Panc1 (cell line): ENCODE data around the gene DEFB132. TPM values are rescaled to one million over a fixed set of nuclear protein-coding genes. Genes with fewer than 3 reads are reported as not detected.

ENCODE experiments used
- ATAC-seq: fragments of 200-7000 bp; cut with Tn5 transposase; 2 replicates; pipeline ENCODE4 v1.9.1; 2020; ENCODE audit warnings: mild to moderate bottlenecking, moderate library complexity
- BruUV-seq: library from RNA; stranded (reverse); fragments of 400-500 nt; replicated peaks from 2 replicates; lab custom pipeline; 2021; lab: Mats Ljungman, UMichigan
- CTCF ChIA-PET: fragments of 300-600 bp; sonication (Branson Sonifier 250); formaldehyde crosslinking; loops from one replicate; lab custom pipeline; 2022; ENCODE audit warnings: antibody characterized with exemption; lab: Charles Lee
- POLR2A ChIA-PET: fragments of 300-600 bp; sonication (Branson Sonifier 250); formaldehyde crosslinking; loops from one replicate; lab custom pipeline; 2022; ENCODE audit warnings: antibody characterized with exemption; lab: Charles Lee
- DNase-seq: peaks from one replicate; pipeline ENCODE4 v3.0.0-alpha.2; 2010; ENCODE audit warnings: low read depth, low spot score
- H3K27ac ChIP-seq: 2 replicates; pipeline ENCODE4 v1.5.1; 2011; ENCODE audit warnings: mild to moderate bottlenecking, low read length, inconsistent platforms
- H3K27me3 ChIP-seq: fragments of 200-500 bp; sonication (Bioruptor generic); 2 replicates; pipeline ENCODE4 v1.6.0; 2014; ENCODE audit warnings: low read length, inconsistent platforms; ENCODE audit not compliant: control insufficient read depth, insufficient read depth
- H3K36me3 ChIP-seq: fragments of 200-500 bp; sonication (Bioruptor generic); 2 replicates; pipeline ENCODE4 v1.5.1; 2014; ENCODE audit warnings: inconsistent platforms, mild to moderate bottlenecking, low read length, moderate library complexity; ENCODE audit not compliant: control insufficient read depth, insufficient read depth
- H3K4me1 ChIP-seq: 2 replicates; pipeline ENCODE4 v1.5.1; 2011; ENCODE audit warnings: inconsistent platforms, mild to moderate bottlenecking, low read length, moderate library complexity; ENCODE audit not compliant: control insufficient read depth, insufficient read depth
- H3K4me3 ChIP-seq, 2 experiments: 2 replicates each; pipeline ENCODE4 v1.5.1; 2011 to 2012; ENCODE audit warnings: low read depth in 2 of 2, low read length in 2 of 2, mild to moderate bottlenecking in 2 of 2, inconsistent platforms in 1 of 2, moderate library complexity in 1 of 2
- H3K9me3 ChIP-seq: fragments of 200-500 bp; sonication (Bioruptor generic); 2 replicates; pipeline ENCODE4 v1.5.1; 2014; ENCODE audit warnings: low read depth, mild to moderate bottlenecking, inconsistent platforms, low read length, moderate library complexity; ENCODE audit not compliant: control insufficient read depth, insufficient read depth
- POLR2AphosphoS5 ChIP-seq: IDR thresholded peaks from 2 replicates; pipeline ENCODE4 v1.6.1; 2012; ENCODE audit warnings: mild to moderate bottlenecking, low read depth, low read length, moderate library complexity
- SIN3A ChIP-seq: IDR thresholded peaks from 2 replicates; pipeline ENCODE4 v1.6.1; 2012; ENCODE audit warnings: low read depth, mild to moderate bottlenecking, low read length, moderate library complexity, borderline replicate concordance; ENCODE audit not compliant: insufficient read depth
- TCF7L2 ChIP-seq: IDR thresholded peaks from 2 replicates; pipeline ENCODE4 v1.6.1; 2011; ENCODE audit warnings: mild to moderate bottlenecking, low read depth, low read length, inconsistent platforms
- in situ Hi-C: cut with HindIII; loops from 2 replicates; pipeline ENCODE4 v1.10.0; 2016; ENCODE audit warnings: low sequenced_read_pairs, low pct_unique_long_range_greater_than_20kb
- intact Hi-C: fragments of 100-400 bp; cut with micrococcal nuclease; formaldehyde crosslinking; loops from one replicate; pipeline ENCODE4 v1.10.0; 2022; ENCODE audit not compliant: unreplicated experiment
- total RNA-seq: library from RNA; stranded (reverse); gene quantifications from one replicate; pipeline ENCODE4 v1.2.1, GENCODE V29; 2021; ENCODE audit not compliant: unreplicated experiment
- TF ChIP-seq, protein P1 (sequence below): fragments of 450-650 bp; IDR thresholded peaks from 2 replicates; pipeline ENCODE4 v1.5.1; 2017; ENCODE audit warnings: mild to moderate bottlenecking
- TF ChIP-seq, protein P2 (sequence below), 2 experiments: IDR thresholded peaks; 2 replicates each; pipeline ENCODE4 v1.6.1; 2011 to 2012; ENCODE audit warnings: low read depth in 2 of 2, control low read depth in 1 of 2, low read length in 1 of 2, mild to moderate bottlenecking in 1 of 2, moderate library complexity in 1 of 2; ENCODE audit not compliant: insufficient read depth in 1 of 2

DEFB132 gene
- total RNA-seq, 1 experiment from 2014 or later, result 0.10 TPM

DNA sequence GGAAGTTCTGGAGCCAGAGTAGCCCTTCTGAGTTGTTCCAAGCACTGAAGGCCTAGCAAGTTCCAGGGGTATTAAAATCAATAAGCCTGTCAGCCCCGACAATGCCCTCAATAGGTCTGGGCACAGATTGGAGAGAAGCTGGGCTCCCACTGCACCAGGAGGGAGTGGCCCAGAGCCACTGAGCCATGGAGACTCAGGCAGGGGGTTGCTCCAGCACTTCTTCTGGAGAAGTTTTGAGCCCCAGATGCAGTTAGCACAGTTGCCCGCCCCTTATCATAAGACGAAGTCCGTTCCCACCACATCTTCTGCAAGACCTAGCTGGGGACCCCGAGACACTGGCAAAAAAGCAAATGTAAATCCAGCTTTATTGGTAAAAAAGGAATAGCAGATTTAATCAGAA lies 13.0 kb downstream of the DEFB132 start:
- H3K36me3 ChIP-seq, result no peaks in the 10 kb centered on the region
- no peaks in the 10 kb centered on the region for H3K27me3 ChIP-seq
- POLR2A ChIA-PET, result no interaction called here
- H3K4me3 ChIP-seq, result no peak overlapping the region
- intact Hi-C loops, result no loop called here
- no peaks in the 10 kb centered on the region for H3K9me3 ChIP-seq
- ATAC-seq (no peak), DNase-seq (no peak)
- CTCF ChIA-PET, result no interaction called here
- in situ Hi-C loops, result no loop called here
- no peak overlapping the region for H3K27ac ChIP-seq
- H3K4me1 ChIP-seq, result no peaks in the 10 kb centered on the region
- TF ChIP-seq, protein P1, sequence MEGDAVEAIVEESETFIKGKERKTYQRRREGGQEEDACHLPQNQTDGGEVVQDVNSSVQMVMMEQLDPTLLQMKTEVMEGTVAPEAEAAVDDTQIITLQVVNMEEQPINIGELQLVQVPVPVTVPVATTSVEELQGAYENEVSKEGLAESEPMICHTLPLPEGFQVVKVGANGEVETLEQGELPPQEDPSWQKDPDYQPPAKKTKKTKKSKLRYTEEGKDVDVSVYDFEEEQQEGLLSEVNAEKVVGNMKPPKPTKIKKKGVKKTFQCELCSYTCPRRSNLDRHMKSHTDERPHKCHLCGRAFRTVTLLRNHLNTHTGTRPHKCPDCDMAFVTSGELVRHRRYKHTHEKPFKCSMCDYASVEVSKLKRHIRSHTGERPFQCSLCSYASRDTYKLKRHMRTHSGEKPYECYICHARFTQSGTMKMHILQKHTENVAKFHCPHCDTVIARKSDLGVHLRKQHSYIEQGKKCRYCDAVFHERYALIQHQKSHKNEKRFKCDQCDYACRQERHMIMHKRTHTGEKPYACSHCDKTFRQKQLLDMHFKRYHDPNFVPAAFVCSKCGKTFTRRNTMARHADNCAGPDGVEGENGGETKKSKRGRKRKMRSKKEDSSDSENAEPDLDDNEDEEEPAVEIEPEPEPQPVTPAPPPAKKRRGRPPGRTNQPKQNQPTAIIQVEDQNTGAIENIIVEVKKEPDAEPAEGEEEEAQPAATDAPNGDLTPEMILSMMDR, result no peak
- TF ChIP-seq, protein P2, sequence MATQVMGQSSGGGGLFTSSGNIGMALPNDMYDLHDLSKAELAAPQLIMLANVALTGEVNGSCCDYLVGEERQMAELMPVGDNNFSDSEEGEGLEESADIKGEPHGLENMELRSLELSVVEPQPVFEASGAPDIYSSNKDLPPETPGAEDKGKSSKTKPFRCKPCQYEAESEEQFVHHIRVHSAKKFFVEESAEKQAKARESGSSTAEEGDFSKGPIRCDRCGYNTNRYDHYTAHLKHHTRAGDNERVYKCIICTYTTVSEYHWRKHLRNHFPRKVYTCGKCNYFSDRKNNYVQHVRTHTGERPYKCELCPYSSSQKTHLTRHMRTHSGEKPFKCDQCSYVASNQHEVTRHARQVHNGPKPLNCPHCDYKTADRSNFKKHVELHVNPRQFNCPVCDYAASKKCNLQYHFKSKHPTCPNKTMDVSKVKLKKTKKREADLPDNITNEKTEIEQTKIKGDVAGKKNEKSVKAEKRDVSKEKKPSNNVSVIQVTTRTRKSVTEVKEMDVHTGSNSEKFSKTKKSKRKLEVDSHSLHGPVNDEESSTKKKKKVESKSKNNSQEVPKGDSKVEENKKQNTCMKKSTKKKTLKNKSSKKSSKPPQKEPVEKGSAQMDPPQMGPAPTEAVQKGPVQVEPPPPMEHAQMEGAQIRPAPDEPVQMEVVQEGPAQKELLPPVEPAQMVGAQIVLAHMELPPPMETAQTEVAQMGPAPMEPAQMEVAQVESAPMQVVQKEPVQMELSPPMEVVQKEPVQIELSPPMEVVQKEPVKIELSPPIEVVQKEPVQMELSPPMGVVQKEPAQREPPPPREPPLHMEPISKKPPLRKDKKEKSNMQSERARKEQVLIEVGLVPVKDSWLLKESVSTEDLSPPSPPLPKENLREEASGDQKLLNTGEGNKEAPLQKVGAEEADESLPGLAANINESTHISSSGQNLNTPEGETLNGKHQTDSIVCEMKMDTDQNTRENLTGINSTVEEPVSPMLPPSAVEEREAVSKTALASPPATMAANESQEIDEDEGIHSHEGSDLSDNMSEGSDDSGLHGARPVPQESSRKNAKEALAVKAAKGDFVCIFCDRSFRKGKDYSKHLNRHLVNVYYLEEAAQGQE (IDR thresholded peaks at IDR 0.05; ENCODE audit: insufficient read depth in 1 of 2, low read depth in 2 of 2, low read length in 1 of 2), result no peak
- TF ChIP-seq POLR2AphosphoS5 (no peak), TCF7L2 (no peak), SIN3A (no peak)
- BruUV-seq, result no TSS peak

DNA sequence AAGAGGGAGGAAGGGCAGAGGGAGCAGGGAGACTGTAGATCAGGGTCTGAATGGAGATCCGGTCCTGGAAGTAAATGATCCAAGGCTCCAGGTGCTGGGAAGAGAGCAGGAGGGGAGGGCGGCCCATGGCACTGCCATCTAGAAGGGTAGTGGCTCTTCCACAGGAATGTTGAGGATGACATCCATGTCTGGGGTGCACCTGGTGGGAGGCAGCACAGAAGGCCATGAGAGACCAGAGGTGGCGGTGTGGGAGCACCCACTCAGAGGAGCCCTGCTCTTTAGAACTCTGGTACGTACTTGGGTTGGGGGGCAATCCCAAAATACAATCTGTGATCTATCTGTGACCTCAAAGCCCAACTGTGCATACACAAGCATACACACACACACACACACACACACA lies 13.5 kb downstream of the DEFB132 start:
- Histone ChIP-seq H3K27ac (no peak overlapping the region), H3K4me3 (no peak overlapping the region), H3K9me3 (no peaks in the 10 kb centered on the region), H3K27me3 (no peaks in the 10 kb centered on the region), H3K4me1 (no peaks in the 10 kb centered on the region), H3K36me3 (no peaks in the 10 kb centered on the region)
- no peak for ATAC-seq
- in situ Hi-C loops, result no loop called here
- ChIA-PET POLR2A (no interaction called here), CTCF (no interaction called here)
- no TSS peak for BruUV-seq
- intact Hi-C loops, result no loop called here
- no peak for DNase-seq
- TF ChIP-seq SIN3A, result no peak

DNA sequence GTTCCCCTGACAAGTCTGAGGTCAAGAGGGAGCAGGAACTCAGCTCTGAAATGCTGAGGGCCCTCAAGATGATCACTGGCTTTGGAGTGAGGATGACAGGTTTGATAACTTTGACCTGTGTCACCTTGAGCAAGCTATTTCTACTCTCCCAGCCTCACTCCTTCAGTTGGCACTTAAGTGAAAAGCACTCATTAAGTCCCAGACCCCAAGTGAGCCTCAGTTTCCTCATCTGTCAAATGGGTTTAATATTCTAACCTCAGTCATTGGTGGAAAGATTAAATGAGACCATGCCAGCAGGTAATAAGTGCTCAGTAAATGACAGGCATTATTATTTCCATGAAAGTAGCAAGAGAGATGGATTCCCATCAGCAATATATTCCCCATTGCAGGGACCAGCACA lies 14.0 kb downstream of the DEFB132 start:
- intact Hi-C loops (no loop called here), in situ Hi-C loops (no loop called here)
- POLR2A ChIA-PET, result no interaction called here
- no peaks in the 10 kb centered on the region for H3K36me3 ChIP-seq
- TF ChIP-seq SIN3A (no peak), POLR2AphosphoS5 (no peak)
- H3K27ac ChIP-seq, result no peak overlapping the region
- no peaks in the 10 kb centered on the region for H3K4me1 ChIP-seq
- no peaks in the 10 kb centered on the region for H3K9me3 ChIP-seq
- ATAC-seq (no peak), DNase-seq (no peak)
- BruUV-seq, result no TSS peak
- no peak overlapping the region for H3K4me3 ChIP-seq
- no peaks in the 10 kb centered on the region for H3K27me3 ChIP-seq
- CTCF ChIA-PET, result no interaction called here
